Choroid plexus epithelial cell (primary cell): ENCODE results near the gene TTC34.

Source experiments
- DNase-seq: peaks from one replicate; pipeline ENCODE4 v3.0.0-alpha.2; 2010; ENCODE audit warnings: low read depth
- H3K4me3 ChIP-seq: 2 replicates; pipeline ENCODE4 v1.5.1; 2011; ENCODE audit warnings: low read depth, mild to moderate bottlenecking, control low read depth, low read length, moderate library complexity
- TF ChIP-seq, protein P1 (sequence below): conservative IDR thresholded peaks from 2 replicates; pipeline ENCODE4 v1.5.1; 2011; ENCODE audit warnings: low read depth, mild to moderate bottlenecking, control low read depth, inconsistent platforms, low read length, moderate library complexity

Gene TTC34

DNA sequence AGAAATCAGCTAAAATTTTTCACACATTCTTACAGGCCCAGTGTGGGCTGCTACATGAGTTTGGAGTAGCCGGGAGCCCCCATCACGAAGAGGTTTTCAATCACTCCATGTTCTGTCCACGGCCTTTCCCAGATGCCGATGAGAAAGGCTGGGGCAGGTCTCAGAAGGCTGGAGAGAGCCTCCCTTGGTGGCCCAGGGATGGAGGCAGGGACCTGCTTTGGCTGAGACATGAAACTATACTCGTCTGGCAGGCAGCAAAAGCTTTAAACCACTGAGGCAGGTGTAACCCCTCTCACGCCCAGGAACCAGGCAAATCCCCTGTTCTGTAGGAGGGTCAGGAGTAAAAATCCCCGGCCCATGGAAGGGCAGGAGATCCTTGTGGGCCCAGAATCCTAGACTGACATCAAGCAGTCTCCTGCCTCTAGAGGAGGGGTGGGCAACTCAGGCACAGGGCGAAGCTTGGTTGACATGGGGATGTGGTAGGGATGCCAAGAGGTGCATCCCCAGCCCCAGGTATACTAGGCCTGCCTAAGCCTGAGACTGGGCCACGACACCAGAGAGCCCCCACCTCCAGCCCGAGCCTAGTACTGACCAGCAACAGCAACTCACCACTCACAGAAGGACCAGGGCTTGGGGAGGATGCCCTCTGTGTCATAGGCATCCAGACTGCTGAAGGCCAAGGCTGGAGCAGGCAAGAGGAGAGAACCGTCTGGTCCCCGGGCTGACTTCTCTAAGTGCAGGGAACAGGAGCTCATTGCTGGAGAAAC, 177.7 kb downstream of the TTC34 start:
- H3K4me3 ChIP-seq = no peak overlapping the region
- TF ChIP-seq, protein P1, sequence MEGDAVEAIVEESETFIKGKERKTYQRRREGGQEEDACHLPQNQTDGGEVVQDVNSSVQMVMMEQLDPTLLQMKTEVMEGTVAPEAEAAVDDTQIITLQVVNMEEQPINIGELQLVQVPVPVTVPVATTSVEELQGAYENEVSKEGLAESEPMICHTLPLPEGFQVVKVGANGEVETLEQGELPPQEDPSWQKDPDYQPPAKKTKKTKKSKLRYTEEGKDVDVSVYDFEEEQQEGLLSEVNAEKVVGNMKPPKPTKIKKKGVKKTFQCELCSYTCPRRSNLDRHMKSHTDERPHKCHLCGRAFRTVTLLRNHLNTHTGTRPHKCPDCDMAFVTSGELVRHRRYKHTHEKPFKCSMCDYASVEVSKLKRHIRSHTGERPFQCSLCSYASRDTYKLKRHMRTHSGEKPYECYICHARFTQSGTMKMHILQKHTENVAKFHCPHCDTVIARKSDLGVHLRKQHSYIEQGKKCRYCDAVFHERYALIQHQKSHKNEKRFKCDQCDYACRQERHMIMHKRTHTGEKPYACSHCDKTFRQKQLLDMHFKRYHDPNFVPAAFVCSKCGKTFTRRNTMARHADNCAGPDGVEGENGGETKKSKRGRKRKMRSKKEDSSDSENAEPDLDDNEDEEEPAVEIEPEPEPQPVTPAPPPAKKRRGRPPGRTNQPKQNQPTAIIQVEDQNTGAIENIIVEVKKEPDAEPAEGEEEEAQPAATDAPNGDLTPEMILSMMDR = no peak
- no peak for DNase-seq

DNA sequence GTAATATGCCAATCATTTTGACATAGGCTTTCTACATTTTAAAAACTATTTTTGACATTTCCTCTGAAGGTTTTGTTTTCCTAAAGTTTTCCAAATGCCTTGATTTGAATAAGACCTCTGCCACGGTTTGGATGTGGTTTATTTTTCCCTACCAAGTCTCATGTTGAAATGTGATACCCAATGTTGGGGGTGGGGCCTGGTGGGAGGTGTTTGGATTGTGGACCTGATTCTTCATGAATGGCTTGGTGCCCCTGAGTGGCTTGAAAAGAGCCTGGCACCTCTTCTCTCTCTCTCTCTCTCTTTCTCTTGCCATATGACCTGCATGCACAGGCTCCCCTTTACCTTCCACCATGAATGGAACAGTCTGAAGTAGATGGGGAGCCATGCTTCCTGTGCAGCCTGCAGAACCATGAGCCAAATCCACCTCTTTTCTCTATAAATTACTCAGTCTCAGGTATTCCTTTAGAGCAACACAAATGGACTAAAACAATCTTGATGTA, 183.5 kb downstream of the TTC34 start:
- no peak overlapping the region for H3K4me3 ChIP-seq
- TF ChIP-seq, protein P1 = no peak
- DNase-seq = no peak

DNA sequence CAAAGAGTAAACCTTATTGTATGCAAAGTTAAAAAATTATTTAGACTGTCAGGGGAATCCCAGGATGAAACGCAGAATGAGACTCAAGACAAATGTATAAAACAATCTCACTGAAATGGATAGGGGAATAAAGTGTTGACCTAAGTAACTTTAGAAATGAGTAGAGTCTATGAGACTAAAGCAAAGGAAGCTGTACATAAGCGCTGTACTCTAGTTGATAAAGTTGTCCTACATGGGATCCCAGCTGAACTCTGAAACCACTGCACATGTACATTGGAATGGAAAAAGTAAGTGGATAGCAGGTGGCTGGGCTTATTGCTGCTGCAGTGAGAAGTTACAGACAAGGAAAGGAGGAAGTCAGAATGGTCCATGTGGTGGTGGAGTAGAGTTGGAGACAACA, 187.3 kb downstream of the TTC34 start:
- DNase-seq = no peak
- H3K4me3 ChIP-seq = no peak overlapping the region
- TF ChIP-seq, protein P1 = no peak

DNA sequence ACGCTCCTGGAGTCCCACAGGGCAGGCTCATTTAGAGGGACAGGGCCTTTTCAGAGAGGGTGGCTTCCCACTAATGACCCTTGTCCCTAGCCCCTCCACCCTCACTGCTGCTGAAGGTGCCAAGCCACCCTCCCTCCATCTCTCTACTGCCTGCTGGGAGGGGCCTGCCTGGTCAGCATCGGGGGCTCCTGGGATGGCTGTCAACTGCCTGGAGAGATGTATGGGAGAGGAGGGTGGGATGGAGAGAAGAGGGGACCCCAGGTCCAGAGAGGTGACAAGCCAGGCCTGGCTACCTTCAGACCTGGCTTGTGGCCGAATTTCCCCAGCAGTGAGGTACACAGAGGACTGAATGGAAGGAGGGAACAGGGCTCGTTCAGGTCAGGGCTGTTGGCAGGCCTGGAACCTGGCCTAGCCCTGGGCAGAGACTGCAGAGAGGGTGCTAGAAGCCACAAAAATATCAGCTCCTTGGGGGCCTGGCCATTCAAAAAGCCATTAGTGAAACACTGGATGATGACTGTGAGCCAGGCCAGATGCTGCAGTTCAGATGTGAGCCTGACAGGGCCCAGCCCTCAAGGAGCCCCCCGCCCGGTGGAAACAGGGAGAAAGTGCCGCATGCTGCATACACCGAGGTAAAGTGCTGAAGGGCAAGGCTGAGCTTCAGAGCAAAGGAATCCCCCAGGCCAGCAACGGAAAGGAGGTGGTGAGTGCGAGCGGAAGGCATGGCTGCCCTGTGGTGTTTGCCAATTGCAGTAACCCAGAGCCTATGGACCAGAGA, 188.7 kb downstream of the TTC34 start:
- no peak overlapping the region for H3K4me3 ChIP-seq
- DNase-seq = no peak
- TF ChIP-seq, protein P1 = no peak

DNA sequence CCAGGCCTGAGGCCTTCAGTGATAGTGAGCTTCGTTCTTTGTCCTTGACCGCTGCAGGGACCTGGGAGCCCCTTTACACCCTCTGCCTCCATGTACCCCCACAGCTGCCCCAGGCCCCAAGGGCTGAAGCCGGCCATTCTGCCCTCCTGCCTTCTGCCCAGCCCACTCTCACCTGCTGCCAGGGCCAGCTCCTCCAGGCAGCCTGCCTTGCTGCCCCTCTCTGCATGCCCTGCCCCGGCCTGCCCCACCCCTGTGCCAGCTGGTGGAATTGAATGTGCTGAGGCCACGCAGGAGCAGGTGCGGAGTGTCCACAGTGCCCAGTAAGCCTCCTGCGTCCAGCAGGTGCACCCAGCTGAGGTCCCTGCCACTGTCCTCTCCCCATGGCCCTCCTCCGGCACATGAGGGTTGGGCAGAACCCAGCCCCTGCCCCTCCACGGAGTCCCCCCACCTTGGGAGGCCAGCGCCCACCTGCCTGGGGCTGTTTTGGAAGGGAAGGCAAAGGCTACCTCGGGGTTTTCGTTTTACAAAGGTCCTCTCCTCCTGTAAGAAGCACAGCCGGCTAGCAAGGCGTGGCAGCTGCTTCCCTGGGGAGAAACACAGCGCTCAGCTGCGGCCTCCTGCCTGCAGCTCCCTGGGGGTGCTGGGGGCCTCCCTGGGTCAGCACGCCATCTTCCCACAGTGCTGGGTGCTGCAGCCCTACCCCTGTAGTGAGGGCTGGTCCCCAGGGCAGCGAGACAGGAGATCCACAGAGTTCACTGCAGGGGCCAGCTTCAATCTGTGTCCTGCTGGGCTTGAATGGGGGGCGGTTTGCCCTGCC, 189.7 kb downstream of the TTC34 start:
- DNase-seq = no peak
- TF ChIP-seq, protein P1 = no peak
- H3K4me3 ChIP-seq = no peak overlapping the region

DNA sequence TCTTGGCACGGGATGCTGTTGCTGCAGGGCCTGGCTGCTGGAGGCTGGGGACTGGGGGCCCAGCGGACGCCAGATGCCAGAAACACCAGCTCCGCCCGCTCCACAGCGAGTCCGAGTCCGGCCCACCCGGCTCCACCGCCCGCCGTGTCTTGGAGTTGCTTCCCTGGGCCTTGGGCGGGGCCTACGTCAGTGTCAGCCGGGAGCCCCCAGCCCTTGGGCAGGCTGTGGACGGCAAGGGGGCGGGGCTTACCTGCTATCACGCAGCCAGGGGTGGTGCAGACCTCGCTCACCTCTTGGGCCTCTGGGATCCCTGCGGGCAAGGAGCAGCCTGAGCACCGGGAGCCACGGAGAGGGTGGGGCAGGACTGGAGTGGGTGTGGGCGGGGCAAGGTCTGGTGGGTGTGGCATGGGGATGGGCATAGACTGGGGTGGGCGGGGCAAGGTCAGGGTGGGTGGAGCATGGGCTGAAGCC, 190.4 kb downstream of the TTC34 start:
- peak; percentile 23 for DNase-seq
- peak overlapping the region; percentile 25 for H3K4me3 ChIP-seq
- TF ChIP-seq, protein P1 = no peak
